ENCODE measurements around the gene CYP39A1.

Gene CYP39A1

GRCh38 chr6:46637145-46637544, 15.5 kb downstream of the CYP39A1 start:
- no peak overlapping the region for H3K27ac Mint-ChIP-seq
- DNase-seq (ENCODE audit: low spot score in 2 of 2) (no peak), ATAC-seq (ENCODE audit: low read depth) (no peak)
- H3K36me3 Mint-ChIP-seq: no peaks in the 10 kb centered on the region
- H3K9me3 Mint-ChIP-seq: no peaks in the 10 kb centered on the region
- H3K4me1 Mint-ChIP-seq: peaks cover 10% of the 10 kb centered on the region
- H3K27me3 Mint-ChIP-seq: peaks cover 17% of the 10 kb centered on the region
- H3K4me3 Mint-ChIP-seq: no peak overlapping the region

- Mint-ChIP-seq H3K27ac (no peak overlapping the region), H3K4me3 (no peak overlapping the region), H3K4me1 (peaks cover 10% of the 10 kb centered on the region), H3K36me3 (no peaks in the 10 kb centered on the region), H3K27me3 (peaks cover 17% of the 10 kb centered on the region), H3K9me3 (no peaks in the 10 kb centered on the region)
- peak; percentile 67 for ATAC-seq (ENCODE audit: low read depth)
- DNase-seq (ENCODE audit: low spot score in 2 of 2): no peak
Measured at GRCh38 chr6:46635462-46635861, 17.2 kb downstream of the CYP39A1 start.

GRCh38 chr6:46632053-46632452, 20.6 kb downstream of the CYP39A1 start:
- Mint-ChIP-seq H3K9me3 (no peaks in the 10 kb centered on the region), H3K4me3 (no peak overlapping the region), H3K27ac (no peak overlapping the region), H3K27me3 (peaks cover 13% of the 10 kb centered on the region), H3K4me1 (peaks cover under 1% of the 10 kb centered on the region), H3K36me3 (no peaks in the 10 kb centered on the region)
- DNase-seq (ENCODE audit: low spot score in 2 of 2): no peak
- ATAC-seq (ENCODE audit: low read depth): no peak

GRCh38 chr6:46629691-46630090, 22.9 kb downstream of the CYP39A1 start:
- DNase-seq (ENCODE audit: low spot score in 2 of 2) (no peak), ATAC-seq (ENCODE audit: low read depth) (no peak)
- Mint-ChIP-seq H3K27ac (no peak overlapping the region), H3K4me3 (no peak overlapping the region), H3K9me3 (no peaks in the 10 kb centered on the region), H3K36me3 (no peaks in the 10 kb centered on the region), H3K27me3 (peaks cover 9% of the 10 kb centered on the region), H3K4me1 (peaks cover 3% of the 10 kb centered on the region)

GRCh38 chr6:46628976-46629375, 23.6 kb downstream of the CYP39A1 start:
- no peaks in the 10 kb centered on the region for H3K36me3 Mint-ChIP-seq
- peaks cover 7% of the 10 kb centered on the region for H3K27me3 Mint-ChIP-seq
- no peak overlapping the region for H3K27ac Mint-ChIP-seq
- no peak for DNase-seq (ENCODE audit: low spot score in 2 of 2)
- no peak for ATAC-seq (ENCODE audit: low read depth)
- peaks cover 3% of the 10 kb centered on the region for H3K4me1 Mint-ChIP-seq
- no peaks in the 10 kb centered on the region for H3K9me3 Mint-ChIP-seq
- no peak overlapping the region for H3K4me3 Mint-ChIP-seq

GRCh38 chr6:46628498-46628897, 24.1 kb downstream of the CYP39A1 start:
- DNase-seq (ENCODE audit: low spot score in 2 of 2) (no peak), ATAC-seq (ENCODE audit: low read depth) (no peak)
- Mint-ChIP-seq H3K4me1 (peaks cover 3% of the 10 kb centered on the region), H3K27me3 (peaks cover 7% of the 10 kb centered on the region), H3K36me3 (no peaks in the 10 kb centered on the region), H3K9me3 (no peaks in the 10 kb centered on the region), H3K4me3 (no peak overlapping the region), H3K27ac (no peak overlapping the region)

- Mint-ChIP-seq H3K27ac (no peak overlapping the region), H3K4me3 (no peak overlapping the region), H3K4me1 (peaks cover 3% of the 10 kb centered on the region), H3K27me3 (peaks cover 4% of the 10 kb centered on the region), H3K9me3 (no peaks in the 10 kb centered on the region), H3K36me3 (no peaks in the 10 kb centered on the region)
- no peak for DNase-seq (ENCODE audit: low spot score in 2 of 2)
- ATAC-seq (ENCODE audit: low read depth): peak; percentile 29
Measured at GRCh38 chr6:46626976-46627375, 25.6 kb downstream of the CYP39A1 start.

GRCh38 chr6:46626228-46626909, 26.2 kb downstream of the CYP39A1 start:
- H3K9me3 Mint-ChIP-seq: no peaks in the 10 kb centered on the region
- H3K4me1 Mint-ChIP-seq: peaks cover 3% of the 10 kb centered on the region
- peak; percentile 47 for ATAC-seq (ENCODE audit: low read depth)
- H3K36me3 Mint-ChIP-seq: no peaks in the 10 kb centered on the region
- peaks cover 5% of the 10 kb centered on the region for H3K27me3 Mint-ChIP-seq
- DNase-seq (ENCODE audit: low spot score in 2 of 2): peak in 1 of 2 donors; percentile 12
- no peak overlapping the region for H3K27ac Mint-ChIP-seq
- H3K4me3 Mint-ChIP-seq: no peak overlapping the region

- no peak for DNase-seq (ENCODE audit: low spot score in 2 of 2)
Measured at GRCh38 chr6:46618726-46619125, 33.9 kb downstream of the CYP39A1 start.

GRCh38 chr6:46612645-46613044, 40.0 kb downstream of the CYP39A1 start:
- Mint-ChIP-seq H3K36me3 (no peaks in the 10 kb centered on the region), H3K27me3 (peaks cover 7% of the 10 kb centered on the region), H3K27ac (no peak overlapping the region), H3K4me1 (no peaks in the 10 kb centered on the region), H3K4me3 (no peak overlapping the region), H3K9me3 (peaks cover 1% of the 10 kb centered on the region)
- ATAC-seq (ENCODE audit: low read depth) (no peak), DNase-seq (ENCODE audit: low spot score in 2 of 2) (no peak)

More at GRCh38 chr6:46618726-46619125, 33.9 kb downstream of the CYP39A1 start:
- peaks cover 9% of the 10 kb centered on the region for H3K27me3 Mint-ChIP-seq
- H3K9me3 Mint-ChIP-seq: peaks cover 5% of the 10 kb centered on the region
- H3K4me3 Mint-ChIP-seq: no peak overlapping the region
- H3K27ac Mint-ChIP-seq: no peak overlapping the region
- ATAC-seq (ENCODE audit: low read depth): no peak
- no peaks in the 10 kb centered on the region for H3K4me1 Mint-ChIP-seq
- no peaks in the 10 kb centered on the region for H3K36me3 Mint-ChIP-seq

- DNase-seq (ENCODE audit: low spot score in 2 of 2): no peak
- no peaks in the 10 kb centered on the region for H3K9me3 Mint-ChIP-seq
- no peak overlapping the region for H3K4me3 Mint-ChIP-seq
- H3K27me3 Mint-ChIP-seq: peaks cover 2% of the 10 kb centered on the region
- H3K27ac Mint-ChIP-seq: no peak overlapping the region
- no peak for ATAC-seq (ENCODE audit: low read depth)
- H3K4me1 Mint-ChIP-seq: no peaks in the 10 kb centered on the region
- no peaks in the 10 kb centered on the region for H3K36me3 Mint-ChIP-seq
Measured at GRCh38 chr6:46610862-46611553, 41.6 kb downstream of the CYP39A1 start.

- no peak overlapping the region for H3K27ac Mint-ChIP-seq
- DNase-seq (ENCODE audit: low spot score in 2 of 2): no peak
- H3K4me1 Mint-ChIP-seq: peaks cover 3% of the 10 kb centered on the region
- no peaks in the 10 kb centered on the region for H3K27me3 Mint-ChIP-seq
- no peak for ATAC-seq (ENCODE audit: low read depth)
- H3K36me3 Mint-ChIP-seq: no peaks in the 10 kb centered on the region
- no peaks in the 10 kb centered on the region for H3K9me3 Mint-ChIP-seq
- H3K4me3 Mint-ChIP-seq: no peak overlapping the region
Measured at GRCh38 chr6:46606338-46606737, 46.3 kb downstream of the CYP39A1 start.

GRCh38 chr6:46605091-46605797, 47.4 kb downstream of the CYP39A1 start:
- Mint-ChIP-seq H3K9me3 (no peaks in the 10 kb centered on the region), H3K4me1 (peaks cover 3% of the 10 kb centered on the region), H3K36me3 (no peaks in the 10 kb centered on the region), H3K4me3 (no peak overlapping the region), H3K27me3 (peaks cover 2% of the 10 kb centered on the region), H3K27ac (no peak overlapping the region)
- DNase-seq (ENCODE audit: low spot score in 2 of 2) (no peak), ATAC-seq (ENCODE audit: low read depth) (peak; percentile 59)

GRCh38 chr6:46598215-46598614, 54.4 kb downstream of the CYP39A1 start:
- Mint-ChIP-seq H3K27ac (no peak overlapping the region), H3K4me1 (no peaks in the 10 kb centered on the region), H3K27me3 (peaks cover 2% of the 10 kb centered on the region), H3K36me3 (no peaks in the 10 kb centered on the region), H3K9me3 (no peaks in the 10 kb centered on the region), H3K4me3 (no peak overlapping the region)
- no peak for ATAC-seq (ENCODE audit: low read depth)
- no peak for DNase-seq (ENCODE audit: low spot score in 2 of 2)

Measured in memory B cell (primary cell).